HCT116 (cell line): ENCODE data around the gene OR5D16. TPM values are rescaled to one million over a fixed set of nuclear protein-coding genes. Genes with fewer than 3 reads are reported as not detected.

ENCODE experiments used
- ATAC-seq: fragments of 200-7000 bp; cut with Tn5 transposase; 2 replicates; pipeline ENCODE4 v1.9.1; 2020; ENCODE audit warnings: mild to moderate bottlenecking, moderate library complexity
- BruUV-seq: library from RNA; stranded (reverse); fragments of 400-500 nt; replicated peaks from 2 replicates; lab custom pipeline; 2021; lab: Mats Ljungman, UMichigan
- CTCF ChIA-PET: fragments of 300-600 bp; sonication (Branson Sonifier 250); formaldehyde crosslinking; loops from one replicate; lab custom pipeline; 2021; ENCODE audit warnings: antibody characterized with exemption; lab: Charles Lee
- POLR2A ChIA-PET: fragments of 300-600, 350-600 bp; sonication (Branson Sonifier 250); formaldehyde crosslinking; loops from one replicate; lab custom pipeline; 2021; ENCODE audit warnings: antibody characterized with exemption; lab: Charles Lee
- RAD21 ChIA-PET, 2 experiments: fragments of 300-600 bp; sonication (Branson Sonifier 250); formaldehyde crosslinking; loops; one replicate each; lab custom pipeline; 2023; ENCODE audit warnings: low total read pairs in 2 of 2; ENCODE audit not compliant: uncharacterized antibody in 2 of 2, unreplicated experiment in 2 of 2, low non-redundant PET in 1 of 2; lab: Charles Lee
- DNase-seq: peaks from one replicate; pipeline ENCODE4 v3.0.0-alpha.2; 2010; ENCODE audit warnings: low read depth, low spot score
- H2AFZ ChIP-seq: fragments of 200-600 bp; shearing (Covaris generic), sonication (generic); 2 replicates; pipeline ENCODE4 v1.6.1; 2017; ENCODE audit warnings: low read depth, mixed run types, mixed read lengths, antibody characterized with exemption, low read length; ENCODE audit not compliant: poor library complexity, severe bottlenecking
- H3K27ac ChIP-seq: 2 replicates; pipeline ENCODE4 v1.5.1; 2012; ENCODE audit warnings: low read depth, low read length
- H3K27me3 ChIP-seq: fragments of 200-600 bp; sonication (generic); 2 replicates; pipeline ENCODE4 v1.6.1; 2016; ENCODE audit warnings: mixed run types, low read length, mixed read lengths; ENCODE audit not compliant: insufficient read depth
- H3K36me3 ChIP-seq, 2 experiments: fragments of 200-500 bp in 1 of 2; fragments of 200-600 bp in 1 of 2; sonication (Bioruptor generic) in 1 of 2; sonication (generic) in 1 of 2; 2 replicates each; pipeline versions ENCODE4 v1.5.1 to v1.6.1; 2014 to 2016; ENCODE audit warnings: low read length in 2 of 2, inconsistent platforms in 1 of 2, mixed read lengths in 1 of 2, mixed run types in 1 of 2; ENCODE audit not compliant: insufficient read depth in 2 of 2, control insufficient read depth in 1 of 2
- H3K4me1 ChIP-seq, 2 experiments: fragments of 200-600 bp in 1 of 2; sonication (generic) in 1 of 2; 2 replicates each; pipeline versions ENCODE4 v1.5.1 to v1.6.1; 2012 to 2017; ENCODE audit warnings: low read length in 2 of 2, inconsistent platforms in 1 of 2, mild to moderate bottlenecking in 1 of 2, mixed read lengths in 1 of 2, mixed run types in 1 of 2, moderate library complexity in 1 of 2; ENCODE audit not compliant: insufficient read depth in 2 of 2, control insufficient read depth in 1 of 2
- H3K4me2 ChIP-seq: fragments of 200-600 bp; sonication (generic); 2 replicates; pipeline ENCODE4 v1.6.1; 2017; ENCODE audit warnings: mixed run types, low read length, mixed read lengths
- H3K4me3 ChIP-seq, 2 experiments: fragments of 200-600 bp in 1 of 2; sonication (generic) in 1 of 2; replicated peaks in 1 of 2; 2 replicates each; pipeline ENCODE4 v1.5.1; 2011 to 2016; ENCODE audit warnings: low read length in 2 of 2, control low read depth in 1 of 2, low read depth in 1 of 2, mild to moderate bottlenecking in 1 of 2, mixed read lengths in 1 of 2, mixed run types in 1 of 2
- H3K79me2 ChIP-seq: fragments of 200-600 bp; sonication (generic); 2 replicates; pipeline ENCODE4 v1.6.1; 2017; ENCODE audit warnings: mild to moderate bottlenecking, mixed run types, low read length, moderate library complexity, mixed read lengths; ENCODE audit not compliant: insufficient read depth
- H3K9ac ChIP-seq: fragments of 200-600 bp; sonication (generic); 2 replicates; pipeline ENCODE4 v1.6.1; 2016; ENCODE audit warnings: low read length, mixed read lengths
- H3K9me2 ChIP-seq: fragments of 200-600 bp; sonication (generic), shearing (Covaris generic); 2 replicates; pipeline ENCODE4 v1.6.1; 2017; ENCODE audit warnings: mixed run types, mild to moderate bottlenecking, moderate library complexity; ENCODE audit not compliant: insufficient read depth
- H3K9me3 ChIP-seq, 2 experiments: fragments of 200-500 bp in 1 of 2; fragments of 200-600 bp in 1 of 2; sonication (Bioruptor generic) in 1 of 2; sonication (generic) in 1 of 2; 2 replicates each; pipeline ENCODE4 v1.6.1; 2014 to 2017; ENCODE audit warnings: low read length in 2 of 2, mixed read lengths in 2 of 2, inconsistent platforms in 1 of 2, low read depth in 1 of 2, mild to moderate bottlenecking in 1 of 2, mixed run types in 1 of 2, moderate library complexity in 1 of 2; ENCODE audit not compliant: control insufficient read depth in 1 of 2, insufficient read depth in 1 of 2
- H4K20me1 ChIP-seq: fragments of 200-600 bp; sonication (generic), shearing (Covaris generic); 2 replicates; pipeline ENCODE4 v1.6.1; 2017; ENCODE audit warnings: mixed run types, mild to moderate bottlenecking, moderate library complexity; ENCODE audit not compliant: insufficient read depth
- CBX3 ChIP-seq: IDR thresholded peaks from 2 replicates; pipeline ENCODE4 v1.6.1; 2012; ENCODE audit warnings: low read depth
- EGR1 ChIP-seq: IDR thresholded peaks from 2 replicates; pipeline ENCODE4 v1.6.1; 2012; ENCODE audit warnings: low read depth
- ELF1 ChIP-seq: IDR thresholded peaks from 2 replicates; pipeline ENCODE4 v1.6.1; 2012; ENCODE audit warnings: low read depth, borderline replicate concordance
- EZH2 ChIP-seq: fragments of 200-600 bp; sonication (generic); IDR thresholded peaks from 2 replicates; pipeline ENCODE4 v1.6.1; 2017; ENCODE audit warnings: antibody characterized with exemption, mixed run types
- FOSL1 ChIP-seq: IDR thresholded peaks from 2 replicates; pipeline ENCODE4 v1.6.1; 2012; ENCODE audit warnings: low read depth
- JUND ChIP-seq: IDR thresholded peaks from 2 replicates; pipeline ENCODE4 v1.6.1; 2012
- POLR2AphosphoS5 ChIP-seq: IDR thresholded peaks from 2 replicates; pipeline ENCODE4 v1.6.1; 2011; ENCODE audit warnings: mild to moderate bottlenecking, low read depth, low read length, moderate library complexity
- RAD21 ChIP-seq: IDR thresholded peaks from 2 replicates; pipeline ENCODE4 v1.6.1; 2012; ENCODE audit warnings: low read depth, mild to moderate bottlenecking
- SIN3A ChIP-seq: IDR thresholded peaks from 2 replicates; pipeline ENCODE4 v1.6.1; 2012; ENCODE audit warnings: low read depth
- SP1 ChIP-seq: IDR thresholded peaks from 2 replicates; pipeline ENCODE4 v1.6.1; 2012; ENCODE audit warnings: low read depth
- SRF ChIP-seq: IDR thresholded peaks from 2 replicates; pipeline ENCODE4 v1.6.1; 2012; ENCODE audit warnings: low read depth
- TCF7L2 ChIP-seq: IDR thresholded peaks from 2 replicates; pipeline ENCODE4 v1.7.0; 2011; ENCODE audit warnings: borderline replicate concordance, inconsistent platforms; ENCODE audit not compliant: insufficient read depth, insufficient read length; ENCODE audit errors: extremely low read depth
- YY1 ChIP-seq: IDR thresholded peaks from 2 replicates; pipeline ENCODE4 v1.6.1; 2011; ENCODE audit warnings: low read length, low read depth, moderate library complexity, mild to moderate bottlenecking; ENCODE audit not compliant: insufficient replicate concordance; ENCODE audit errors: extremely low read depth
- ZFX ChIP-seq: fragments of 450-650 bp; IDR thresholded peaks from 2 replicates; pipeline ENCODE4 v1.6.1; 2017
- intact Hi-C: fragments of 100-400 bp; cut with micrococcal nuclease; formaldehyde crosslinking; loops from 2 replicates; pipeline ENCODE4 v1.10.0; 2022
- total RNA-seq: library from RNA; stranded (reverse); gene quantifications from one replicate; pipeline ENCODE4 v1.2.1, GENCODE V29; 2021; ENCODE audit not compliant: unreplicated experiment
- TF ChIP-seq, protein P1 (sequence below): IDR thresholded peaks from 2 replicates; pipeline ENCODE4 v1.6.1; 2012
- TF ChIP-seq, protein P2 (sequence below): IDR thresholded peaks from 2 replicates; pipeline ENCODE4 v1.6.1; 2012
- TF ChIP-seq, protein P3 (sequence below), 3 experiments: fragments of 200-600 bp in 1 of 3; sonication (generic) in 1 of 3; IDR thresholded peaks in 2 of 3; conservative IDR thresholded peaks in 1 of 3; 2 replicates each; pipeline ENCODE4 v1.5.1; 2012 to 2017; ENCODE audit warnings: low read depth in 2 of 3, low read length in 2 of 3, antibody characterized with exemption in 1 of 3, borderline replicate concordance in 1 of 3, control low read depth in 1 of 3, mild to moderate bottlenecking in 1 of 3, mixed read lengths in 1 of 3, mixed run types in 1 of 3, moderate library complexity in 1 of 3; ENCODE audit not compliant: insufficient read depth in 1 of 3
- TF ChIP-seq, protein P4 (sequence below): IDR thresholded peaks from 2 replicates; pipeline ENCODE4 v1.6.1; 2012; ENCODE audit warnings: low read depth
- TF ChIP-seq, protein P5 (sequence below): IDR thresholded peaks from 2 replicates; pipeline ENCODE4 v1.6.1; 2011; ENCODE audit warnings: mild to moderate bottlenecking, low read length, moderate library complexity; ENCODE audit not compliant: insufficient replicate concordance; ENCODE audit errors: extremely low read depth

Gene OR5D16
- total RNA-seq, 1 experiment from 2014 or later, result not detected

DNA sequence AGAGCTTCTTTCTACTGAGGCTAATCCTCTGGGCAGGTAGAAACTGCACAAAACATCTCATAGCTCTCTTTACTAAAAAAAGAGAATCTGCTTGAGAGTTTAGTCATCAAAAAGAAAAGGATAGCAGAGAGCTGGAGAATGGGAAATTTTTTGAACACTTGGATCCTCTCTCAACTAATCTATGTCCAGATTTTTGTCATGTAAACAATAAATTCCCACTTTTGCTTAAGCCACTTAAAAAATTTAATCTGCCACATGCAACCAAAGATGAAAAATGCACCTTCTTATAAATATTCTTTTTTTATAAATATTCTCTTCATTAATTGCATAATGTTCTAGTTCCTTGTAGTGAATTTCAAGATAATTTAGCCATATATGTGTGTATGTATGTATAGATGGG, 10.5 kb downstream of the OR5D16 start:
- no peaks in the 10 kb centered on the region for H3K79me2 ChIP-seq
- H4K20me1 ChIP-seq, result no peaks in the 10 kb centered on the region
- H3K9me2 ChIP-seq, result no peaks in the 10 kb centered on the region
- no peak overlapping the region for H3K9ac ChIP-seq
- no peaks in the 10 kb centered on the region for H3K4me1 ChIP-seq
- no peak overlapping the region for H3K4me3 ChIP-seq
- ATAC-seq, result no peak
- POLR2A ChIA-PET, result no interaction called here
- H3K4me2 ChIP-seq, result no peak overlapping the region
- no peaks in the 10 kb centered on the region for H3K27me3 ChIP-seq
- H3K9me3 ChIP-seq, result peaks cover 3 to 13% of the 10 kb centered on the region in 2 experiments; a peak in 3 of 4 replicates
- TF ChIP-seq CBX3 (no peak), RAD21 (no peak), EZH2 (no peak), ZFX (no peak), YY1 (no peak), JUND (no peak), EGR1 (no peak), SP1 (no peak), TCF7L2 (no peak), SIN3A (no peak), FOSL1 (no peak), ELF1 (no peak), SRF (no peak), POLR2AphosphoS5 (no peak)
- TF ChIP-seq, protein P1, sequence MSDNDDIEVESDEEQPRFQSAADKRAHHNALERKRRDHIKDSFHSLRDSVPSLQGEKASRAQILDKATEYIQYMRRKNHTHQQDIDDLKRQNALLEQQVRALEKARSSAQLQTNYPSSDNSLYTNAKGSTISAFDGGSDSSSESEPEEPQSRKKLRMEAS, result no peak
- TF ChIP-seq, protein P2, sequence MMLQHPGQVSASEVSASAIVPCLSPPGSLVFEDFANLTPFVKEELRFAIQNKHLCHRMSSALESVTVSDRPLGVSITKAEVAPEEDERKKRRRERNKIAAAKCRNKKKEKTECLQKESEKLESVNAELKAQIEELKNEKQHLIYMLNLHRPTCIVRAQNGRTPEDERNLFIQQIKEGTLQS, result no peak
- TF ChIP-seq, protein P3, sequence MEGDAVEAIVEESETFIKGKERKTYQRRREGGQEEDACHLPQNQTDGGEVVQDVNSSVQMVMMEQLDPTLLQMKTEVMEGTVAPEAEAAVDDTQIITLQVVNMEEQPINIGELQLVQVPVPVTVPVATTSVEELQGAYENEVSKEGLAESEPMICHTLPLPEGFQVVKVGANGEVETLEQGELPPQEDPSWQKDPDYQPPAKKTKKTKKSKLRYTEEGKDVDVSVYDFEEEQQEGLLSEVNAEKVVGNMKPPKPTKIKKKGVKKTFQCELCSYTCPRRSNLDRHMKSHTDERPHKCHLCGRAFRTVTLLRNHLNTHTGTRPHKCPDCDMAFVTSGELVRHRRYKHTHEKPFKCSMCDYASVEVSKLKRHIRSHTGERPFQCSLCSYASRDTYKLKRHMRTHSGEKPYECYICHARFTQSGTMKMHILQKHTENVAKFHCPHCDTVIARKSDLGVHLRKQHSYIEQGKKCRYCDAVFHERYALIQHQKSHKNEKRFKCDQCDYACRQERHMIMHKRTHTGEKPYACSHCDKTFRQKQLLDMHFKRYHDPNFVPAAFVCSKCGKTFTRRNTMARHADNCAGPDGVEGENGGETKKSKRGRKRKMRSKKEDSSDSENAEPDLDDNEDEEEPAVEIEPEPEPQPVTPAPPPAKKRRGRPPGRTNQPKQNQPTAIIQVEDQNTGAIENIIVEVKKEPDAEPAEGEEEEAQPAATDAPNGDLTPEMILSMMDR (IDR thresholded peaks at IDR 0.05 in 2 of 3, conservative IDR thresholded peaks at IDR 0.05 in 1 of 3; ENCODE audit: borderline replicate concordance in 1 of 3, insufficient read depth in 1 of 3, low read depth in 2 of 3, low read length in 2 of 3), result no peak
- TF ChIP-seq, protein P4, sequence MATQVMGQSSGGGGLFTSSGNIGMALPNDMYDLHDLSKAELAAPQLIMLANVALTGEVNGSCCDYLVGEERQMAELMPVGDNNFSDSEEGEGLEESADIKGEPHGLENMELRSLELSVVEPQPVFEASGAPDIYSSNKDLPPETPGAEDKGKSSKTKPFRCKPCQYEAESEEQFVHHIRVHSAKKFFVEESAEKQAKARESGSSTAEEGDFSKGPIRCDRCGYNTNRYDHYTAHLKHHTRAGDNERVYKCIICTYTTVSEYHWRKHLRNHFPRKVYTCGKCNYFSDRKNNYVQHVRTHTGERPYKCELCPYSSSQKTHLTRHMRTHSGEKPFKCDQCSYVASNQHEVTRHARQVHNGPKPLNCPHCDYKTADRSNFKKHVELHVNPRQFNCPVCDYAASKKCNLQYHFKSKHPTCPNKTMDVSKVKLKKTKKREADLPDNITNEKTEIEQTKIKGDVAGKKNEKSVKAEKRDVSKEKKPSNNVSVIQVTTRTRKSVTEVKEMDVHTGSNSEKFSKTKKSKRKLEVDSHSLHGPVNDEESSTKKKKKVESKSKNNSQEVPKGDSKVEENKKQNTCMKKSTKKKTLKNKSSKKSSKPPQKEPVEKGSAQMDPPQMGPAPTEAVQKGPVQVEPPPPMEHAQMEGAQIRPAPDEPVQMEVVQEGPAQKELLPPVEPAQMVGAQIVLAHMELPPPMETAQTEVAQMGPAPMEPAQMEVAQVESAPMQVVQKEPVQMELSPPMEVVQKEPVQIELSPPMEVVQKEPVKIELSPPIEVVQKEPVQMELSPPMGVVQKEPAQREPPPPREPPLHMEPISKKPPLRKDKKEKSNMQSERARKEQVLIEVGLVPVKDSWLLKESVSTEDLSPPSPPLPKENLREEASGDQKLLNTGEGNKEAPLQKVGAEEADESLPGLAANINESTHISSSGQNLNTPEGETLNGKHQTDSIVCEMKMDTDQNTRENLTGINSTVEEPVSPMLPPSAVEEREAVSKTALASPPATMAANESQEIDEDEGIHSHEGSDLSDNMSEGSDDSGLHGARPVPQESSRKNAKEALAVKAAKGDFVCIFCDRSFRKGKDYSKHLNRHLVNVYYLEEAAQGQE, result no peak
- TF ChIP-seq, protein P5, sequence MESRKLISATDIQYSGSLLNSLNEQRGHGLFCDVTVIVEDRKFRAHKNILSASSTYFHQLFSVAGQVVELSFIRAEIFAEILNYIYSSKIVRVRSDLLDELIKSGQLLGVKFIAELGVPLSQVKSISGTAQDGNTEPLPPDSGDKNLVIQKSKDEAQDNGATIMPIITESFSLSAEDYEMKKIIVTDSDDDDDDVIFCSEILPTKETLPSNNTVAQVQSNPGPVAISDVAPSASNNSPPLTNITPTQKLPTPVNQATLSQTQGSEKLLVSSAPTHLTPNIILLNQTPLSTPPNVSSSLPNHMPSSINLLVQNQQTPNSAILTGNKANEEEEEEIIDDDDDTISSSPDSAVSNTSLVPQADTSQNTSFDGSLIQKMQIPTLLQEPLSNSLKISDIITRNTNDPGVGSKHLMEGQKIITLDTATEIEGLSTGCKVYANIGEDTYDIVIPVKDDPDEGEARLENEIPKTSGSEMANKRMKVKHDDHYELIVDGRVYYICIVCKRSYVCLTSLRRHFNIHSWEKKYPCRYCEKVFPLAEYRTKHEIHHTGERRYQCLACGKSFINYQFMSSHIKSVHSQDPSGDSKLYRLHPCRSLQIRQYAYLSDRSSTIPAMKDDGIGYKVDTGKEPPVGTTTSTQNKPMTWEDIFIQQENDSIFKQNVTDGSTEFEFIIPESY, result no peak
- CTCF ChIA-PET, result no interaction called here
- no peaks in the 10 kb centered on the region for H3K36me3 ChIP-seq
- no TSS peak for BruUV-seq
- H3K27ac ChIP-seq, result no peak overlapping the region
- DNase-seq, result no peak
- H2AFZ ChIP-seq, result no peak overlapping the region
- RAD21 ChIA-PET, result no interaction called here
- intact Hi-C loops, result no loop called here
